NT2/D1 (cell line): ENCODE results near the gene PML.

ENCODE experiments used
- DNase-seq: peaks from one replicate; pipeline ENCODE4 v3.0.0-alpha.2; 2011; ENCODE audit warnings: low read depth, low spot score
- H3K27me3 ChIP-seq: 2 replicates; pipeline ENCODE4 v1.6.0; 2011; ENCODE audit warnings: mild to moderate bottlenecking; ENCODE audit not compliant: insufficient read length, insufficient read depth
- H3K36me3 ChIP-seq: 2 replicates; pipeline ENCODE4 v1.6.1; 2011; ENCODE audit warnings: mild to moderate bottlenecking, low read length, mixed read lengths; ENCODE audit not compliant: insufficient read depth, insufficient read length
- H3K4me1 ChIP-seq: 2 replicates; pipeline ENCODE4 v1.5.1; 2011; ENCODE audit not compliant: insufficient read depth, insufficient read length
- H3K4me3 ChIP-seq: 2 replicates; pipeline ENCODE4 v1.5.1; 2011; ENCODE audit warnings: low read depth; ENCODE audit not compliant: insufficient read length
- H3K9ac ChIP-seq: 2 replicates; pipeline ENCODE4 v1.6.0; 2011; ENCODE audit warnings: low read depth; ENCODE audit not compliant: insufficient read length
- H3K9me3 ChIP-seq: 2 replicates; pipeline ENCODE4 v1.5.1; 2011; ENCODE audit warnings: mild to moderate bottlenecking, low read length; ENCODE audit not compliant: insufficient read depth
- SUZ12 ChIP-seq: IDR thresholded peaks from 2 replicates; pipeline ENCODE4 v1.6.1; 2011; ENCODE audit not compliant: insufficient read length, insufficient read depth; ENCODE audit errors: extremely low read depth
- YY1 ChIP-seq: IDR thresholded peaks from 2 replicates; pipeline ENCODE4 v1.6.1; 2011; ENCODE audit not compliant: insufficient read length, insufficient read depth
- ZNF274 ChIP-seq: IDR thresholded peaks from 2 replicates; pipeline ENCODE4 v1.6.1; 2011; ENCODE audit warnings: mild to moderate bottlenecking, low read depth, low read length

PML gene

GRCh38 chr15:74041311-74041756 is 46.8 kb downstream of the PML start:
- Histone ChIP-seq H3K4me1 (peaks cover 34% of the 10 kb centered on the region), H3K9ac (no peak overlapping the region), H3K36me3 (peaks cover 28% of the 10 kb centered on the region), H3K9me3 (no peaks in the 10 kb centered on the region), H3K4me3 (no peak overlapping the region), H3K27me3 (no peaks in the 10 kb centered on the region)
- no peak for TF ChIP-seq SUZ12
- TF ChIP-seq YY1, result no peak
- no peak for TF ChIP-seq ZNF274
- no peak for DNase-seq

- Histone ChIP-seq H3K9ac (no peak overlapping the region), H3K4me3 (no peak overlapping the region), H3K36me3 (peaks cover 24% of the 10 kb centered on the region), H3K9me3 (no peaks in the 10 kb centered on the region), H3K27me3 (no peaks in the 10 kb centered on the region), H3K4me1 (peaks cover 30% of the 10 kb centered on the region)
- DNase-seq, result no peak
- TF ChIP-seq SUZ12, result no peak
- TF ChIP-seq ZNF274, result no peak
- no peak for TF ChIP-seq YY1
Measured at GRCh38 chr15:74041777-74042435, 47.4 kb downstream of the PML start.

- Histone ChIP-seq H3K4me1 (peaks cover 23% of the 10 kb centered on the region), H3K27me3 (no peaks in the 10 kb centered on the region), H3K9me3 (no peaks in the 10 kb centered on the region), H3K4me3 (no peak overlapping the region), H3K36me3 (peaks cover 16% of the 10 kb centered on the region), H3K9ac (no peak overlapping the region)
- no peak for DNase-seq
- no peak for TF ChIP-seq SUZ12
- TF ChIP-seq ZNF274, result no peak
- TF ChIP-seq YY1, result no peak
Measured at GRCh38 chr15:74042603-74043424, 48.3 kb downstream of the PML start.

- H3K27me3 ChIP-seq, result no peaks in the 10 kb centered on the region
- DNase-seq, result no peak
- no peaks in the 10 kb centered on the region for H3K9me3 ChIP-seq
- peaks cover 26% of the 10 kb centered on the region for H3K4me1 ChIP-seq
- peaks cover 16% of the 10 kb centered on the region for H3K36me3 ChIP-seq
- H3K9ac ChIP-seq, result no peak overlapping the region
- TF ChIP-seq YY1 (no peak), ZNF274 (no peak), SUZ12 (no peak)
- no peak overlapping the region for H3K4me3 ChIP-seq
Measured at GRCh38 chr15:74043425-74044266, 49.1 kb downstream of the PML start.

GRCh38 chr15:74044267-74045110 is 50.0 kb downstream of the PML start:
- H3K9me3 ChIP-seq, result no peaks in the 10 kb centered on the region
- TF ChIP-seq YY1 (no peak), ZNF274 (no peak), SUZ12 (no peak)
- peaks cover 16% of the 10 kb centered on the region for H3K36me3 ChIP-seq
- H3K9ac ChIP-seq, result no peak overlapping the region
- peaks cover 18% of the 10 kb centered on the region for H3K4me1 ChIP-seq
- no peak overlapping the region for H3K4me3 ChIP-seq
- no peak for DNase-seq
- H3K27me3 ChIP-seq, result no peaks in the 10 kb centered on the region

- TF ChIP-seq SUZ12 (no peak), YY1 (no peak), ZNF274 (no peak)
- no peak overlapping the region for H3K9ac ChIP-seq
- H3K4me1 ChIP-seq, result peaks cover 12% of the 10 kb centered on the region
- H3K4me3 ChIP-seq, result no peak overlapping the region
- DNase-seq, result no peak
- no peaks in the 10 kb centered on the region for H3K9me3 ChIP-seq
- peaks cover 16% of the 10 kb centered on the region for H3K36me3 ChIP-seq
- H3K27me3 ChIP-seq, result peaks cover 5% of the 10 kb centered on the region
Measured at GRCh38 chr15:74045184-74045583, 50.7 kb downstream of the PML start.
